ENCODE measurements around the gene P2RX3.
"Not testable (repeated sequence)": the region's sequence is repeated elsewhere in the genome, so short reads cannot be mapped to it uniquely, and the experiment has no call there.

Gene P2RX3

GRCh38 chr11:57338142-57338541 is at the start of gene P2RX3:
Gene P2RX3, plus strand, starts transcription at chr11:57338352. Its CDS starts 199 bp downstream, at chr11:57338551.
- in situ Hi-C loops (cut with MboI; ENCODE audit: low sequenced_read_pairs): no loop called here

GRCh38 chr11:57288771-57289579 is 49.2 kb upstream of the P2RX3 start:
- in situ Hi-C loops (cut with MboI; ENCODE audit: low sequenced_read_pairs): no loop called here

DNA sequence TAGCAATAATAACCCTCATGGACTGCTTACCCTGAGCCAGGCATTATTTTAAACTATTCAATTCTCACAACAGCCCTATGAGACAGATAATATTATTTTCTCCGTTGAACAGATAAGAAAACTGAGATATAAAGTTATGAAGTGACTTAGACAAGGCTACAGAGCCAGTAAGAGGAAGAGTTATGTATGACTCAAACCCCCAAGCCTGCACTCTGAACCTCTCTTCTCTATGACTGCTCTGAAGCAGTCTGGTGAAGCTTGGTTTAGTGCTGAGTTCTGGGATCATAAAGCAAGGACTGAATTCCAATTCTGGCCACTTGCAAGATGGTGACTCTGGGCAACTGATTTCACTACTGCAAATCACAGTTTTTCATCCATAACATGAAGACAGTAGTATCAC is 47.9 kb upstream of the P2RX3 start:
- in situ Hi-C loops (cut with MboI; ENCODE audit: low sequenced_read_pairs): no loop called here

- in situ Hi-C loops (cut with MboI; ENCODE audit: low sequenced_read_pairs): no loop called here
Measured at GRCh38 chr11:57294225-57295131, 43.7 kb upstream of the P2RX3 start.

DNA sequence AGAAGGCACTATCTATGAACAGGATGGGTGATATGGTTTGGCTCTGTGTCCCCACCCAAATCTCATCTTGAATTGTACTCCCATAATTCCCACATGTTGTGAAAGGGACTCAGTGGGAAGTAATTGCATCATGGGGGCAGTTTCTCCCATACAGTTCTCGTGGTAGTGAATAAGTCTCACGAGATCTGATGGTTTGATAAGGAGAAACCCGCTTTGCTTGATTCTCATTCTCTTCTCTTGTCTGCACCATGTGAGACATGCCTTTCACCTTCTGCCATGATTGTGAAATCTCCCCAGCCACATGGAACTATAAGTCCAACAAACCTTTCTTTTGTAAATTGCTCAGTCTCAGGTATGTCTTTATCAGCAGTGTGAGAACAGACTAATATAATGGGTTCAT is 41.9 kb upstream of the P2RX3 start:
- in situ Hi-C loops (cut with MboI; ENCODE audit: low sequenced_read_pairs): not testable (repeated sequence)

DNA sequence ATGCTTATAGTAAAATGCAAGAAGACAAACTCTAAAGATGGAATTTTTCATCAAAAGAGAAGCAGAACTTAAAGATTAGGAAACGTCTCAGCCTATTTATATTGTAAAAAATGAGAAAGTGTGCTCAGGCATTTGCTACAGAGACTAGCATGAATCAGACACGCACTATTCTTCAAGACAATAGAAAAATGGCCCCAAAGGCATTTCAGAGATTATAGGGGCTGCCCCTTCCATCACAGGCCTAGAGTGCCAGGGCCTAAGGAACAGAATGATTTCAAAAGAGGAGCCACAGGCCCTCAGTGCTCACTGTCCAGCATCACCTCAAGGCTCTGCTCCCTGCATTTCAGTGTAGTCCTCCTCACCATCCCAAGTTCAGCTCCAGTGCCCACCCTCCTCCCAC is 40.9 kb upstream of the P2RX3 start:
- in situ Hi-C loops (cut with MboI; ENCODE audit: low sequenced_read_pairs): no loop called here

DNA sequence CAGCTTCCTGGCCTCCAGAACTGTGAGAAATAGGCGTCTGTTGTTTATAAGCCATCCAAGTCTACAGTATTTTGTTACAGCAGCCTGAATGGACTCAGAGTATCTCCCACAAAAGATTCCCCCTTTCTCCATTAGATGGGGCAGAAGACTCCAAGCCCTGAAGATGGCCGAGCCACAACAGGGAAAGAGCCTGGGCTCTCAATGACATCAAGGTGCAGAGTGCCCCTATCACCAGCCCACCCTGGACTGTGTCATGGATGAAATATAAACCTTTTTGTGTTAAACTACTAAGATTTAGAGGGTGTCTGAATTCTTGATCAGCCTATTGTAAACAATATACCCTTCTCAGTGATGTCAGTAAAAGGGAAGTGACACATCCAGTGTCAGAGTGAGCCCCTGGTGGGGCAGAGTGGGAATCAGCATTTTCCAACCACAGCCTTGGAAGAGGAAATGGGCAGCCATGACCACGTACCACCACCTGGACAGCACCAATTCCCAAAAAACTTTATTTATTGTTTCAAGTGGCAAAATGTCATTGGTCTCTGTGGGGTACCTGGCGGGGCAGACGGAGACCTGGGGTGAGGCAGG is 38.9 kb upstream of the P2RX3 start:
- in situ Hi-C loops (cut with MboI; ENCODE audit: low sequenced_read_pairs): no loop called here

GRCh38 chr11:57300785-57301184 is 37.4 kb upstream of the P2RX3 start:
- in situ Hi-C loops (cut with MboI; ENCODE audit: low sequenced_read_pairs): no loop called here

GRCh38 chr11:57301711-57302423 is 36.3 kb upstream of the P2RX3 start:
- in situ Hi-C loops (cut with MboI; ENCODE audit: low sequenced_read_pairs): no loop called here

GRCh38 chr11:57302489-57302888 is 35.7 kb upstream of the P2RX3 start:
- in situ Hi-C loops (cut with MboI; ENCODE audit: low sequenced_read_pairs): no loop called here

GRCh38 chr11:57303280-57303989 is 34.7 kb upstream of the P2RX3 start:
- in situ Hi-C loops (cut with MboI; ENCODE audit: low sequenced_read_pairs): no loop called here

GRCh38 chr11:57303990-57304579 is 34.1 kb upstream of the P2RX3 start:
- in situ Hi-C loops (cut with MboI; ENCODE audit: low sequenced_read_pairs): no loop called here

DNA sequence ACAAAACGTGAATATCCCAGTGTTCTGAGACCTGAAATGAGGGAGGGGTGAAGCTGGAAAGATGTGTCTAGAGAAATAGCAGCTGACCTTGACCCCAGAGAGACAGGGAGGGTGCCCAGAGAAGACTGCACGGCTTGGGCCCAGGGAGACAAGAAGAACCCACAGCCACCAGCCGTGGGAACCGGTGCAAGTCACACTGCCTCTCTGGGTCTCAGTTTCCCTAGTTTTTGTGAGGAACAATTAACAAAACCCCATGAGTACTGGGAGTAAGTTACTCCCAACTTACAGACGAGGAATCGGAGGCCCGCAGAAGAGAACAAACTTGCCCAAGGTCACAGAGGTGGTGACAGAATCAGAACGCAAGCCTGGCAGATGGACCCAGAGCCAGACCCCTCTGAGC is 32.6 kb upstream of the P2RX3 start:
- in situ Hi-C loops (cut with MboI; ENCODE audit: low sequenced_read_pairs): no loop called here

DNA sequence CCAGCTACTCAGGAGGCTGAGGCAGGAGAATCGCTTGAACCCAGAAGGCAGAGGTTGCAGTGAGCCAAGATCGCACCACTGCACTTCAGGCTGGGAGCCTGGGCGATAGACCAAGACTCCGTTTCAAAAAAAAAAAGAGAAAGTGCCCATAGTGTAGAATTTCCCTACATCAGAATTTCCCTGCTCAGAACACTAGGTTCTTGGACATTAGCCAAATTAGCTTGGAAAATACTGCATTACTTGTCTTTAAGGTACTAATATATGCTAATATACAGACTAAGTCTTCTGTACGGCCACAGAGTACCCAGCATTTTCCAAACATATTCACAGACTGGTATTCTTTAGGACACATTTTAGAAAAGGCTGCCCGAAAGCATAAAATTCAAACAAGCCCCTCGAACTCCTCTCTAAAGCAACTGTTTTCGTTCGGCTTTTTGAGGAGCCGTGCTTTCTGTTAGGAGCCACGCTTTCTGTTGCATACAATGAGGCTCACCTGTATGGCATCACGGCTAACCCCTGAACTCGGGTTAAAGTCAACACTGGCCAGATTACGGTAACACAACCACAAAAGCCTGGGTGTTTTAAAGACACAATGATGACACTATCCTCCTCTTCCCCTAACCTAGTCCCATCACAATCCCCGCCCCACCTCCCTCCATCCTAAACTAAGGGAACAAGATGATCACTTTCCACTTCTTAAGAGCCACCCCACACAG is 31.8 kb upstream of the P2RX3 start:
- in situ Hi-C loops (cut with MboI; ENCODE audit: low sequenced_read_pairs): no loop called here

DNA sequence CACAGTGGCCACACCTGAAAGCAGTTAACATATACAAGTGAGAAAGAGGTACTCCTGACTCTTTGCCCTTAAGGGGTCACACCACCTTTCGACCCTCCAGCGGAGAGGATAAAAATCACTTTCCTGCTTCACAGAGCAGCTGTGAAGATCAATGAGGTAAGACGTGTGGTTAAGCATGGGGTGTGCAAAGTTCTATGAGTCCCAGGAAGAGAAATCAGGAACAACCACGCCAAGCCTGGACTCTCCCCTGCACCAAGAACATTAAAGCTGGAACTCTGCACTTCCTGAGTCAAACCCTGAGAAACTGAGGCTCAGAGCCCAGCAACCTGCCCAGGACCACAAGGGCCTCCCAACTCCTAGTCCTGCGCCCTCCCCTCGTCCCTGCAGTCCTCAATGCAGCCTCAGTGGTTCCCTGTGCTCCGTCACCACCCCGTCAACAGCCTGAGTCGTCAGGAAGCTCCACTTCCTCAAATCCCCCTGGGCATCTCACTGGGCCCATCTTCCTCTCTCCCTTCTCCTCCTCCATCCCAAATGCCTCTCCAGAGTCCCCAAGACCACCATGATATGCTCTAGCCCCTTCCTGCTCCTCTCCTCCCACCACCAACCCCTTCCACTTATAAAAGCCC is 31.1 kb upstream of the P2RX3 start:
- in situ Hi-C loops (cut with MboI; ENCODE audit: low sequenced_read_pairs): no loop called here

DNA sequence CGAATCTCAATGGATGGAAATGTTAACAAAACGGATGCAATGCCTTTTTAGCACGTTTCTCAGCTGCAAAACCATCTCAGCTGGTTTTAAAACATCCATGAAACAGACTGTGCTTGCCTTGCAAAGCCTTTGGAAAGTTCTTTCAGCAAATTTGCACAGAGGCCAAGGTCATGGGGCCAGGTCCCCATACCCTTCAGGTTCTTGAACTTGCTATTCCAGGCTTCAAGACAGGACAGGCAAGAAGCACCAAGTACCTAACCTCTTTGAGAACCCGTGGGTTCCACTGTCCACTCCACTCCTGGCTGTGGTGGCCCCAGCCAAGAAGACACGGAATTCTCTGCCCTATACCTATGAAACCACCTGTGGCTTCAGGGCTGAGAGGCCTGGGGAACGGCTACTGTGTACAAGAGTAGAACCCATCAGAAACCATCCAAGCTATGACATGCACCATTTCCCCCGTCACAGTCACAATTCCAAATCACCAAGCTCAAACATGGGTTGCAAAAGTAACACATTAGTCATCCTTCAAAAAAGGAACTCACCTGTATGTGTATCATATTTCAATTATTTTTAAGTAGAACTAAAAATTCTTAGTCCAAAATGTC is 30.4 kb upstream of the P2RX3 start:
- in situ Hi-C loops (cut with MboI; ENCODE audit: low sequenced_read_pairs): no loop called here

DNA sequence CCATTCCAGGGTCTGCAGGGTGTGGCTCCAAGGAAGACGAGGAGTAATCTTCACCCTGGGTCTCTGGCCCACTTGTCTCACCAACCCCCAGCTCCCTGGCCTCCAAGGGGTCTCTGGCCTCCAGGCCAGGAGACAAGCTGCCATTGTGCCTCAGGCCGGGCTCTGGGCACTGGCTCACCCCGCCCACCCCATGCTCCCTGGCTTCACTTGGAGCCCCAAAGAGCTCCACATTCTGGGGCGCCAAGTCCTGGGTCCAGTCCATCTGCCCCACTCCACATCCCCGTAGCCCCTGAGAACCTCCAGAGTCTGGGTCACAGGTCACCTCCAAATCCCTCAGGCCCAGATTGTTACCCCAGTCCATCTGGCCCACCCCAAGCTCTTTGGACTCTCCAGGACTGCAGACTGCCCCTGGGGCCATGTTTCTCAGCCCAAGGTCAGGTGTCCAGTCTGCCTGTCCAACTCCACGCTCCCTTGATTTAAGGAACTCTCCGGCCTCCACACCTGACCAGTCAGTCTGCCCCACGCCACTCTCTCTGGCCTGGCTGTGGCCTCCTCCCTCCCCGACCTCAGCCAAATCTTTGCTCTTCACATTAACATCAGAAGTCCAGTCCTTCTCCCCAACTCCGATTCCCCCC is 29.6 kb upstream of the P2RX3 start:
- in situ Hi-C loops (cut with MboI; ENCODE audit: low sequenced_read_pairs): no loop called here
